ENCODE measurements around the gene KMT2D. TPM values are rescaled to one million over a fixed set of nuclear protein-coding genes. Genes with fewer than 3 reads are reported as not detected.

The KMT2D gene
- total and polyA plus RNA-seq, 2 of the 8 experiments (the other 6 are each of a cell fraction or from before 2014, with no cell fraction given): 9.1 to 86.3 TPM

DNA sequence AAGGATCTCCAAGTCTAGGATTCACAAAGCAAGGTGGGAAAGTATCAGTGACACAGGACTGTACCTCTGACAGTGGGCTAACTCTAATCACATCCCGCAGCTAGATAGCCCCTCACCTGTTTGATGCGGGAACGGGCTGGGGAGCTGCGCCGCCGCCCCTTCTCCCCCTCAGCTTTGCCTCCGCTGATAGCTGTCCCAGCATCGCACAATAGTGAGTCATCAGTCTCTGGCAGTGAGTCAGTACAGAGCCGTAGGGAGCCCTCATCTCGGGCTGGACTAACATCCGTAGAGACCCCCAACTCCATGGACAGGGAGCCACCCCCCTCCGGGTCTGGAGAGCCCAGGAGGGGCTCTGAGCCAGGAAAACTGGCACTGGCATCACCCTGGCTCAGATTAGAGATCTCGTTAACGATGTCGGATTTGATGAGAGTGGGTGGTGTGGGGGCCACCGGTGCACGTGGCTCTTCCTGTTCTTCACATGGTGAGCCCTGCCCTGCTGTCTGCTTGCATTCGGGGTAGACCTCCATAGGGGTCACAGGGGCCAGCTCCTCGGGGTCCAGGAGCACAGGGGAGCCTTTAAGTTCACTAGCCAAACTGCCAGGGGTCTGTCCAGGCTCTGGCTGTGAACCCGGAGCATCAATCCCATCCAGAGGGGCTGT lies 10.9 kb downstream of the KMT2D start:
- H3K36me3 ChIP-seq (ENCODE audit: control insufficient read depth in 2 of 4, insufficient read depth in 4 of 4, low read length in 3 of 4): peaks cover 55 to 92% (median 87%) of the 10 kb centered on the region in 4 experiments
- H3K4me3 ChIP-seq (ENCODE audit: extremely low read depth in 1 of 4, insufficient read depth in 2 of 4, low read depth in 3 of 4, low read length in 4 of 4): no peak overlapping the region
- H2BK15ac ChIP-seq (ENCODE audit: low read length): no peak overlapping the region
- TF ChIP-seq JUND (IDR thresholded peaks at IDR 0.05; ENCODE audit: low read length) (no peak), JUN (IDR thresholded peaks at IDR 0.05; ENCODE audit: low read depth, low read length) (no peak), SRF (IDR thresholded peaks at IDR 0.05; ENCODE audit: low read depth, low read length) (no peak), NRF1 (IDR thresholded peaks at IDR 0.05; ENCODE audit: low read depth, low read length) (no peak)
- TF ChIP-seq, protein P1, sequence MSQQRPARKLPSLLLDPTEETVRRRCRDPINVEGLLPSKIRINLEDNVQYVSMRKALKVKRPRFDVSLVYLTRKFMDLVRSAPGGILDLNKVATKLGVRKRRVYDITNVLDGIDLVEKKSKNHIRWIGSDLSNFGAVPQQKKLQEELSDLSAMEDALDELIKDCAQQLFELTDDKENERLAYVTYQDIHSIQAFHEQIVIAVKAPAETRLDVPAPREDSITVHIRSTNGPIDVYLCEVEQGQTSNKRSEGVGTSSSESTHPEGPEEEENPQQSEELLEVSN (IDR thresholded peaks at IDR 0.05): no peak
- H3K4me1 ChIP-seq (replicated peaks in 1 of 4; ENCODE audit: control insufficient read depth in 3 of 4, insufficient read depth in 4 of 4, low read length in 3 of 4): no peaks in the 10 kb centered on the region
- no peak overlapping the region for H2AK5ac ChIP-seq (ENCODE audit: low read depth, low read length)
- H4K91ac ChIP-seq (replicated peaks; ENCODE audit: insufficient read length, low read length): no peak overlapping the region
- WGBS, 2 experiments (ENCODE audit: extremely low coverage in 1 of 2, insufficient coverage in 1 of 2, insufficient read length in 1 of 2, insufficient replicate concordance in 2 of 2, low coverage in 1 of 2, low lambda C conversion rate in 2 of 2, missing lambda C conversion rate in 1 of 2): 91% methylated on average over 20 of the region's 20 CpGs; no CpG with 5 or more reads in 1 of the 2 experiments
- no peak overlapping the region for H2BK12ac ChIP-seq (ENCODE audit: low read depth, low read length)
- no peak overlapping the region for H3K4me2 ChIP-seq (ENCODE audit: insufficient read depth in 1 of 2, low read depth in 2 of 2, low read length in 2 of 2)
- no peak overlapping the region for H3K18ac ChIP-seq (ENCODE audit: extremely low read depth, low read length)
- H3K79me2 ChIP-seq (ENCODE audit: control insufficient read depth in 1 of 2, insufficient read depth in 2 of 2, low read length in 2 of 2): peaks cover under 1 to 13% of the 10 kb centered on the region in 2 experiments; a peak in 3 of 4 replicates
- DNase-seq (ENCODE audit: low read depth in 1 of 2, low spot score in 2 of 2) (no peak), FAIRE-seq (no peak)
- H2BK120ac ChIP-seq (replicated peaks; ENCODE audit: low read depth, low read length): no peak overlapping the region
- ChIA-PET POLR2A (ENCODE audit: partially characterized antibody) (interaction anchor here (2.2 to 21.2 kb wide), 2 partner anchors 20 to 222 kb away, joined by 4 to 339 read pairs; no protein-coding TSS in a partner anchor), CTCF (ENCODE audit: partially characterized antibody) (interaction anchor here (0.5 to 9.1 kb wide), 5 partner anchors 15 to 55 kb away, joined by 3 to 126 read pairs (median 5); no protein-coding TSS in a partner anchor)
- H3K14ac ChIP-seq (ENCODE audit: insufficient read length): no peak overlapping the region
- H3K27ac ChIP-seq (ENCODE audit: low read depth, low read length): no peak overlapping the region
- H2BK5ac ChIP-seq (ENCODE audit: low read depth, low read length): no peak overlapping the region
- peaks cover 16 to 47% of the 10 kb centered on the region in 2 experiments for H4K20me1 ChIP-seq (replicated peaks in 1 of 2; ENCODE audit: control insufficient read depth in 1 of 2, insufficient read depth in 2 of 2, low read length in 2 of 2)
- no peak overlapping the region for H3K23ac ChIP-seq (ENCODE audit: insufficient read length)
- no peak overlapping the region for H2AFZ ChIP-seq (ENCODE audit: low read length)
- H4K8ac ChIP-seq (ENCODE audit: extremely low read depth, insufficient read depth, low read length): no peak overlapping the region
- H4K5ac ChIP-seq (ENCODE audit: insufficient read length, low read depth, low read length): no peak overlapping the region
- H3K4ac ChIP-seq (replicated peaks; ENCODE audit: insufficient read length, low read depth, low read length): no peak overlapping the region
- H3K27me3 ChIP-seq (replicated peaks in 1 of 4; ENCODE audit: control insufficient read depth in 3 of 4, extremely low read depth in 1 of 4, insufficient read depth in 3 of 4, low read length in 3 of 4): no peaks in the 10 kb centered on the region
- H3K9me3 ChIP-seq (ENCODE audit: insufficient read depth in 2 of 2, low read depth in 1 of 2, low read length in 1 of 2): no peaks in the 10 kb centered on the region
- no peak overlapping the region for H3K9ac ChIP-seq (replicated peaks in 1 of 4; ENCODE audit: extremely low read depth in 1 of 4, low read depth in 3 of 4, low read length in 3 of 4)
- no peak overlapping the region for H3K56ac ChIP-seq (replicated peaks; ENCODE audit: insufficient read length, low read depth, low read length)
- no peak overlapping the region for H2BK20ac ChIP-seq (ENCODE audit: low read length)
- H3K23me2 ChIP-seq (ENCODE audit: low read depth, low read length): no peaks in the 10 kb centered on the region
- H3K79me1 ChIP-seq (ENCODE audit: low read depth, low read length): peaks cover 7% of the 10 kb centered on the region; the same call in 1 of the 2 replicates

Measured in H1 (cell line).